IPS-NIHi7 (cell line): ENCODE measurements around the gene BPIFB2.
"Not testable (repeated sequence)": the region's sequence is repeated elsewhere in the genome, so short reads cannot be mapped to it uniquely, and the experiment has no call there.

Experiments
- DNase-seq: peaks from one replicate; pipeline ENCODE4 v3.0.0; 2012; ENCODE audit warnings: mixed read lengths; ENCODE audit errors: extremely low spot score

BPIFB2 gene

GRCh38 chr20:33007376-33008335, at the start of gene BPIFB2:
TSS of gene BPIFB2 (plus strand) at chr20:33007704. CDS start at chr20:33008575, 871 bp downstream.
- no peak for DNase-seq

GRCh38 chr20:32958574-32958973, 48.9 kb upstream of the BPIFB2 start:
- peak; percentile 2 for DNase-seq

- peak; percentile 10 for DNase-seq
These were observed 47.9 kb upstream of the BPIFB2 start for GRCh38 chr20:32959351-32960221.

GRCh38 chr20:32960222-32960518, 47.3 kb upstream of the BPIFB2 start:
- DNase-seq, result no peak

GRCh38 chr20:32960849-32961731, 46.4 kb upstream of the BPIFB2 start:
- DNase-seq, result peak; percentile 7

- peak; percentile 3 for DNase-seq
These were observed 45.5 kb upstream of the BPIFB2 start for GRCh38 chr20:32962053-32962452.

- not testable (repeated sequence) for DNase-seq
These were observed 44.9 kb upstream of the BPIFB2 start for GRCh38 chr20:32962646-32963045.

GRCh38 chr20:32963176-32963575, 44.3 kb upstream of the BPIFB2 start:
- DNase-seq, result no peak

- no peak for DNase-seq
These were observed 42.9 kb upstream of the BPIFB2 start for GRCh38 chr20:32964575-32964974.

- peak; percentile 4 for DNase-seq
These were observed 42.4 kb upstream of the BPIFB2 start for GRCh38 chr20:32965115-32965514.

GRCh38 chr20:32965581-32966373, 41.7 kb upstream of the BPIFB2 start:
- peak; percentile 5 for DNase-seq

- peak; percentile 2 for DNase-seq
These were observed 41.1 kb upstream of the BPIFB2 start for GRCh38 chr20:32966382-32966781.

GRCh38 chr20:32966881-32967781, 40.4 kb upstream of the BPIFB2 start:
- no peak for DNase-seq

GRCh38 chr20:32967961-32968457, 39.5 kb upstream of the BPIFB2 start:
- no peak for DNase-seq

GRCh38 chr20:32968478-32969241, 38.8 kb upstream of the BPIFB2 start:
- DNase-seq, result no peak

GRCh38 chr20:32969356-32970114, 38.0 kb upstream of the BPIFB2 start:
- no peak for DNase-seq

GRCh38 chr20:32970115-32970972, 37.2 kb upstream of the BPIFB2 start:
- no peak for DNase-seq
